Mesendoderm (in vitro differentiated cells): ENCODE results near the gene SDC4.

Experiments
- DNase-seq: peaks from one replicate; pipeline ENCODE4 v3.0.0; 2013
- H2AK5ac ChIP-seq: 2 replicates; pipeline ENCODE4 v1.6.1; 2013; ENCODE audit warnings: low read length, inconsistent platforms
- H2BK120ac ChIP-seq: 2 replicates; pipeline ENCODE4 v1.6.1; 2013; ENCODE audit warnings: low read depth, mild to moderate bottlenecking, low read length, moderate library complexity, mixed read lengths
- H2BK15ac ChIP-seq: replicated peaks from 2 replicates; pipeline ENCODE4 v1.6.1; 2013; ENCODE audit warnings: low read depth, mild to moderate bottlenecking, moderate library complexity
- H2BK5ac ChIP-seq: 2 replicates; pipeline ENCODE4 v1.6.1; 2013; ENCODE audit warnings: low read length, inconsistent platforms
- H3K18ac ChIP-seq: 2 replicates; pipeline ENCODE4 v1.6.1; 2013; ENCODE audit warnings: mild to moderate bottlenecking, low read length, mixed read lengths
- H3K23ac ChIP-seq: one replicate; pipeline ENCODE4 v1.6.1; 2013; ENCODE audit warnings: low read length
- H3K27ac ChIP-seq: 2 replicates; pipeline ENCODE4 v1.5.1; 2013; ENCODE audit warnings: low read depth, mild to moderate bottlenecking, inconsistent platforms, low read length, moderate library complexity
- H3K27me3 ChIP-seq: 2 replicates; pipeline ENCODE4 v1.6.1; 2013; ENCODE audit warnings: low read length, control low read depth, mild to moderate bottlenecking, inconsistent platforms; ENCODE audit not compliant: insufficient read depth, poor library complexity
- H3K36me3 ChIP-seq: 2 replicates; pipeline ENCODE4 v1.6.1; 2013; ENCODE audit warnings: low read length, inconsistent platforms; ENCODE audit not compliant: control insufficient read depth, insufficient read depth
- H3K4ac ChIP-seq: one replicate; pipeline ENCODE4 v1.6.1; 2013; ENCODE audit warnings: low read depth, mild to moderate bottlenecking, low read length, moderate library complexity
- H3K4me1 ChIP-seq: 2 replicates; pipeline ENCODE4 v1.6.1; 2013; ENCODE audit warnings: low read depth, low read length, inconsistent platforms; ENCODE audit not compliant: control insufficient read depth
- H3K4me2 ChIP-seq: 2 replicates; pipeline ENCODE4 v1.6.1; 2013; ENCODE audit warnings: low read length
- H3K4me3 ChIP-seq: 2 replicates; pipeline ENCODE4 v1.5.1; 2013; ENCODE audit warnings: mild to moderate bottlenecking, low read length
- H3K56ac ChIP-seq: one replicate; pipeline ENCODE4 v1.6.1; 2013; ENCODE audit warnings: low read length
- H3K79me1 ChIP-seq: 2 replicates; pipeline ENCODE4 v1.6.1; 2013; ENCODE audit warnings: low read length, inconsistent platforms
- H3K79me2 ChIP-seq: 2 replicates; pipeline ENCODE4 v1.6.1; 2013; ENCODE audit warnings: mild to moderate bottlenecking, low read length; ENCODE audit not compliant: control insufficient read depth, insufficient read depth
- H3K9ac ChIP-seq: 2 replicates; pipeline ENCODE4 v1.6.1; 2013; ENCODE audit warnings: low read length, inconsistent platforms
- H4K5ac ChIP-seq: one replicate; pipeline ENCODE4 v1.6.1; 2013; ENCODE audit warnings: low read length
- H4K8ac ChIP-seq: one replicate; pipeline ENCODE4 v1.6.1; 2013; ENCODE audit warnings: low read depth, mild to moderate bottlenecking, control low read depth, low read length, moderate library complexity
- WGBS: extraction: QIAGEN DNeasy Blood & Tissue Kit; methylation state at CpG from one replicate; pipeline ENCODE4 v1.1.7; 2013; ENCODE audit warnings: low lambda C conversion rate, missing lambda C conversion rate; ENCODE audit not compliant: insufficient coverage; ENCODE audit errors: extremely low coverage; 5-methylcytosine and 5-hydroxymethylcytosine counted together

SDC4 gene

DNA sequence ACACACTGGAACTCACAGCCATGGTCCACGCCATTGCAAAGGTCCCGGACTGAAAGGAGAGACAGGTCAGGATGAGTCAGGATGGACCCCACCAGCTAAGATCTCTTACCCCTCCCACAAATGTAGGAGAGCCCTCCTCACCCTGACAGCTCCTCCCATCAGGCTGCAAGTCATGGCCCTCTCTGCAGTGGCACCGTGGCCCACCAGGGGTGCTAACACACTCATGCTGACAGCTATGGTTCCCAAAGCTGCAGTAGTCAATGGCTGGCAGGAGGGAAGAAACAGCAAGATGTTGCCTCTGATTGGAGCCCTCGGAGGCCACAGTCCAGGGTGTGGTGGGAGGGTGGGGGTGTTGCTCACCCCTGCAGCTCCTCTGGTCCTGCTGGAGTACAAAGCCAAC, 47.3 kb downstream of the SDC4 start:
- H2BK120ac ChIP-seq, result no peak overlapping the region
- H2BK5ac ChIP-seq, result no peak overlapping the region
- no peaks in the 10 kb centered on the region for H3K79me2 ChIP-seq
- no peak overlapping the region for H3K56ac ChIP-seq
- H3K4me2 ChIP-seq, result no peak overlapping the region
- no CpG with 5 or more reads among the region's 4 CpGs for WGBS
- no peak overlapping the region for H3K18ac ChIP-seq
- H2AK5ac ChIP-seq, result no peak overlapping the region
- no peak overlapping the region for H3K4me3 ChIP-seq
- H4K8ac ChIP-seq, result no peak overlapping the region
- H3K36me3 ChIP-seq, result no peaks in the 10 kb centered on the region
- no peak overlapping the region for H3K4ac ChIP-seq
- peak; percentile 95 for DNase-seq
- no peak overlapping the region for H3K9ac ChIP-seq
- H3K27me3 ChIP-seq, result no peaks in the 10 kb centered on the region
- H3K27ac ChIP-seq, result no peak overlapping the region
- no peak overlapping the region for H4K5ac ChIP-seq
- H3K4me1 ChIP-seq, result peaks cover 5% of the 10 kb centered on the region
- H3K79me1 ChIP-seq, result no peaks in the 10 kb centered on the region
- no peak overlapping the region for H2BK15ac ChIP-seq
- no peak overlapping the region for H3K23ac ChIP-seq

GRCh38 chr20:45299786-45300185, 48.4 kb downstream of the SDC4 start:
- H3K56ac ChIP-seq, result no peak overlapping the region
- no peaks in the 10 kb centered on the region for H3K79me2 ChIP-seq
- no peaks in the 10 kb centered on the region for H3K27me3 ChIP-seq
- no peak overlapping the region for H3K4me3 ChIP-seq
- no peak overlapping the region for H2BK15ac ChIP-seq
- H3K27ac ChIP-seq, result no peak overlapping the region
- no peak for DNase-seq
- no peak overlapping the region for H3K4ac ChIP-seq
- H3K9ac ChIP-seq, result no peak overlapping the region
- H3K23ac ChIP-seq, result no peak overlapping the region
- no CpG with 5 or more reads among the region's 6 CpGs for WGBS
- H2AK5ac ChIP-seq, result no peak overlapping the region
- H3K4me2 ChIP-seq, result no peak overlapping the region
- no peak overlapping the region for H3K18ac ChIP-seq
- no peaks in the 10 kb centered on the region for H3K36me3 ChIP-seq
- H4K8ac ChIP-seq, result no peak overlapping the region
- no peak overlapping the region for H2BK5ac ChIP-seq
- peaks cover 5% of the 10 kb centered on the region for H3K4me1 ChIP-seq
- no peak overlapping the region for H4K5ac ChIP-seq
- no peak overlapping the region for H2BK120ac ChIP-seq
- H3K79me1 ChIP-seq, result no peaks in the 10 kb centered on the region

- no peak overlapping the region for H4K8ac ChIP-seq
Measured at GRCh38 chr20:45297786-45298497, 50.3 kb downstream of the SDC4 start.

GRCh38 chr20:45294659-45295058, 53.6 kb downstream of the SDC4 start:
- H3K56ac ChIP-seq, result no peak overlapping the region
- H3K79me2 ChIP-seq, result no peaks in the 10 kb centered on the region
- no peaks in the 10 kb centered on the region for H3K4me1 ChIP-seq
- H4K5ac ChIP-seq, result no peak overlapping the region
- no peak overlapping the region for H3K9ac ChIP-seq
- H2BK15ac ChIP-seq, result no peak overlapping the region
- H3K4me3 ChIP-seq, result peak overlapping the region; percentile 8
- DNase-seq, result no peak
- no peaks in the 10 kb centered on the region for H3K36me3 ChIP-seq
- no peak overlapping the region for H3K27ac ChIP-seq
- H3K79me1 ChIP-seq, result no peaks in the 10 kb centered on the region
- no peak overlapping the region for H3K23ac ChIP-seq
- H4K8ac ChIP-seq, result no peak overlapping the region
- WGBS, result no CpG with 5 or more reads among the region's 1 CpG
- no peak overlapping the region for H3K18ac ChIP-seq
- no peak overlapping the region for H2BK5ac ChIP-seq
- H3K4me2 ChIP-seq, result no peak overlapping the region
- H2AK5ac ChIP-seq, result no peak overlapping the region
- H3K4ac ChIP-seq, result no peak overlapping the region
- no peaks in the 10 kb centered on the region for H3K27me3 ChIP-seq
- no peak overlapping the region for H2BK120ac ChIP-seq

More at GRCh38 chr20:45297786-45298497, 50.3 kb downstream of the SDC4 start:
- H3K56ac ChIP-seq, result no peak overlapping the region
- no peak overlapping the region for H3K9ac ChIP-seq
- no peaks in the 10 kb centered on the region for H3K27me3 ChIP-seq
- no peak overlapping the region for H2AK5ac ChIP-seq
- H3K79me2 ChIP-seq, result no peaks in the 10 kb centered on the region
- H2BK15ac ChIP-seq, result no peak overlapping the region
- H3K4me3 ChIP-seq, result no peak overlapping the region
- H4K5ac ChIP-seq, result no peak overlapping the region
- H3K36me3 ChIP-seq, result no peaks in the 10 kb centered on the region
- no peak overlapping the region for H3K4ac ChIP-seq
- WGBS, result no CpG with 5 or more reads among the region's 52 CpGs
- H3K79me1 ChIP-seq, result no peaks in the 10 kb centered on the region
- H3K4me1 ChIP-seq, result peaks cover 5% of the 10 kb centered on the region
- H2BK120ac ChIP-seq, result no peak overlapping the region
- no peak overlapping the region for H2BK5ac ChIP-seq
- DNase-seq, result no peak
- H3K18ac ChIP-seq, result no peak overlapping the region
- H3K27ac ChIP-seq, result no peak overlapping the region
- peak overlapping the region; percentile 25 for H3K23ac ChIP-seq
- no peak overlapping the region for H3K4me2 ChIP-seq

GRCh38 chr20:45294003-45294368, 54.2 kb downstream of the SDC4 start:
- no peak overlapping the region for H3K27ac ChIP-seq
- H3K4me3 ChIP-seq, result no peak overlapping the region
- no peak overlapping the region for H2BK120ac ChIP-seq

More at GRCh38 chr20:45294003-45294368, 54.2 kb downstream of the SDC4 start:
- Histone ChIP-seq H4K8ac (no peak overlapping the region), H4K5ac (no peak overlapping the region), H2AK5ac (no peak overlapping the region), H3K27me3 (no peaks in the 10 kb centered on the region), H3K79me1 (no peaks in the 10 kb centered on the region), H3K4me1 (no peaks in the 10 kb centered on the region), H3K56ac (no peak overlapping the region), H3K18ac (no peak overlapping the region), H3K9ac (no peak overlapping the region), H3K4ac (no peak overlapping the region), H3K23ac (no peak overlapping the region), H3K79me2 (no peaks in the 10 kb centered on the region), H3K36me3 (no peaks in the 10 kb centered on the region), H2BK15ac (no peak overlapping the region), H3K4me2 (no peak overlapping the region), H2BK5ac (no peak overlapping the region)
- no CpG with 5 or more reads among the region's 5 CpGs for WGBS
- DNase-seq, result no peak
